Hematopoietic multipotent progenitor cell treated with erythropoietin and hydrocortisone succinate and interleukin-3 and kit ligand, for 17 days (in vitro differentiated cells): ENCODE results near the gene DIAPH3.
"Not testable (repeated sequence)": the region's sequence is repeated elsewhere in the genome, so short reads cannot be mapped to it uniquely, and the experiment has no call there.

Experiments used
- DNase-seq: peaks from one replicate; pipeline ENCODE4 v3.0.0-alpha.2; 2015; ENCODE audit warnings: low spot score

Gene DIAPH3

DNA sequence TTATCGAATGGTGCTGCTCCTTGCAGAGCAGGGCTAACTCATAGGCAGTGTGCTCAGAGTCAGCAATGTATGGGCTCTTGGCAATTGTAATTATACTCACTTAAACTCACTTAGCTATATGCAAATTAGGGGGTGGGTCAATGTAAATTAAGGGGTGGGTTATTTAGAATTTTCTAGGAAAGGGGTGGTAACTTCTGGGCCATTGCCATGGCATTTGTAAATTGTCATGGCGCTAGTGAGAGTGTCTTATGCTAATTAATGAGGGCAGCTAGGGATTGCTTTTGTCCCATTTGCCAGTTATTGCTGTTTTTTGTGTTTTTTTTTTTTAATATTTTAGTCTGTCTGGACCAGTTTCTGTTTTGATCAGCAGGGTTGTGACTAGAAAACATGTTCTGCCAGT, 68.4 kb downstream of the DIAPH3 start:
- no peak for DNase-seq

DNA sequence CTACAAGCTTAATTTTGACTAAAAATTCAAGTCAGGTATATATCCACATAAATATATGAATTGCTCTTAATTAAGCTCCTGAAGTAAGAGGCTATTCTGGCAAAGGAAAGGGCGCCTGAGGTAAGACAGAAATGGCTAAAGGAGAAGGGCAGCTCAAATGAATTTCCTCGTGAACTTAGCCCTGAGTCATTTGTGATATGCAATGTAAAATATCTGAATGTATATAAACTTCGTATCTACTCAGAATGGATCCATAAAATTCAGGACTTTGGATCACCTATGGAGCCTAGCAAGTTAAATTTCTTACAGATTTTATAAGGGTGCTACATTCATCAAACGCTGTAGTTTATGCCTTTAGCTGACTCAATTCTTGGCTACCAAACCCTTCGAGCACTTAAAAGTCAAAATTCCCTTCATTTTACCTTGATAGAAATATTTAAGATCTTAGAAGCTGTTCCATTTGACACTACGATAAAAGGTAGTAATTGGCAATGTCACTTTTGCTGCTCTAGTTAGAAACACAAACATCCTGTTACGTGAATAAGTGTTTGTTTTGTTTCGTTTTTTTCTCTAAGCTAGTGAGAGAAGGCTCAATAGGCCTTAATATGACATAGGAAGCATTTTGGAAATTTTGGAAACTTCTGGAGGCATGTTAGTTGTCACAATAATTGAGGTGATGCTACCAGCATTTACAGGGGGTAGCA, 69.2 kb downstream of the DIAPH3 start:
- DNase-seq: no peak

DNA sequence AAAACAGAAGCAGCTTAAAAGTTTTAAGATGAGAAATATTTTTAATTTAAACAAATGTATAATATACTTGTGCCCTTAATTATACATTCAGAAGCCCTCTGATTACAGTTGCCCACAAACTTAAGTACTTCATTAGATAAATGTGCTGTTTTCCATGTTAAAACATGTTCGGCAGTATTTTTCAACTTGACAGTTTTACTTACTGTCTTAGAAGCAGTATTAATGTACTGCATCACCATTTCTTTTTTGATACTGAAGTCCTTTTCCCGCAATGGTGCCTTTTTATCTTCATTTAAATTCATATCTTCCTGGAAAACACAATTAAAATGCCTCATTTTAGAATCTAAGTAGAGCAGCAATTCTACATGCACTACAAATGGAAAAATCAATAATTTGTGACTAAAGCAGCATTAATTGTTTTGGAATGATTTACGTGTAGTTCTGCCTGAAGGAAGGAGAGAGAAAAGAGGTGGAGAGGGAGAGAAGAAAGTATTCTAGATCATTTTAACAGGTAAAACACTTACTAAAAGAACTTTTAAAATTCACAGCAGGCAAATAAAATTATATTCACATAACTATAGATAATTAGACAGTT, 70.2 kb downstream of the DIAPH3 start:
- DNase-seq: no peak

DNA sequence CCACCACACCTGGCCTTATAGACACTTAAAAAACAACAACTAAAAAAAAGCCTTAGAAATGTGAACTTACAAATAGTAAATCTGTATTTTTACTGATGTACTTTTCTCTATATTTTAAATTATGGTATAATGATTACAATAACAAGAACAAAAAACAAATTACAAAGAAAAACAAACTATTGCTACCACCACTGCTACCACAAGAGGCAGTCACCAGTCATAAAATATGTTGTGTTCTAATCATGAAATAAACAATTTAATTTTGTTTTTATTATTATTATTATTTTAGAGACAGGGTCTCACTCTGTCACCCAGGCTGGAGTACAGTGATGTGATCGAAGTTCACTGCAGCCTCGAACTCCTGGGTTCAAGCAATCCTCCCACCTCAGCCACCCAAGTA, 72.2 kb downstream of the DIAPH3 start:
- DNase-seq: no peak

DNA sequence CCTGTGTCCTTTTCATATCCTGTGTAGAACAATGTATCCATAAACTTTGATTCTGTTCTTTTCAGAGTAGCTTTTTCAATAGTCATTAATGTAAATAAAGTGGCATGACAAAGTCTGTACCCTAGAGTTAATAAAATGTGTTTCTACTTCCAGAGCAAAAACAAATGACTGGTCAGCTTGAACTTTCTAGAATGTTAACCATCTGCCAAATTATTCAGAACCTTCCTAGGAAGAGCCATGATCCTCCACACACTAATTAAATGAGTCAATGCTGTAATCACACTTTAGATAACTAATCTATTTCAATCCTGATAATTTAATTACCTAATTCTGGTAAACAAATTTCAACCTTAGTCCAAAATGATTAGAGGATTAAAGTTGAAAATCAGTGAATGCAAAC, 73.2 kb downstream of the DIAPH3 start:
- no peak for DNase-seq

DNA sequence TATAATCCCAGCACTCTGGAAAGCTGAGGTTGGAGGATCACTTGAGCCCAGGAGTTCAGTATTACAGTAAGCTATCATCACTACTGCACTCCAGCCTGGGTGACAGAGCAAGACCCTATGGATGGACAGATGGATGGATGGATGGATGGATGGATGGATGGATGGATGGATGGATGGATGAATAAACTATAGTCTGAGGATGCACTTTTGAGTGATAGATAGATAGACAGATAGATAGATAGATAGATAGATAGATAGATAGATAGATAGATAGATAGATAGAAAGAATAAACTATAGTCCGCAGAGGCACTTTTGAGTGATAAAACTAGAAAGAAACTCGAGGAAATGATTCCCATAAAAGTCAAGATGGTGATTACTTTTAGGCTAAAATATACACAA, 79.9 kb downstream of the DIAPH3 start:
- not testable (repeated sequence) for DNase-seq

DNA sequence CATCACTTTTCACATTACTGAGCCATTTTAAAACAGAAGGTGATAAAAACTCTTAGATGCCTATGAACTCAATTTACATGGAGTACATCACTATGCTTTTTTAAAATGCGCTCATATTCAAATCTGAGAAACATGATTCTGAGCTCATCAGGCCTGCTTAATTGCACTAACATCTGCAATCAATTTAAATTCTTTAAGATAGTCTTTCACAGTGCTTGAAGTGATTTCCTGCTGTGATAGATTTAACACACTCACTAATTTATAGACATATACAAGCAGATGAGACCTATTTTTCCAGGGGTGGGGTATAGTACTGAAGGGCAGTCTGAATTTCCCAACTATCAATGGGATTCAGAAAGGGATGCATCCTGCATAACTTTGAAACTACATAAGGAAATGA, 82.9 kb downstream of the DIAPH3 start:
- no peak for DNase-seq

DNA sequence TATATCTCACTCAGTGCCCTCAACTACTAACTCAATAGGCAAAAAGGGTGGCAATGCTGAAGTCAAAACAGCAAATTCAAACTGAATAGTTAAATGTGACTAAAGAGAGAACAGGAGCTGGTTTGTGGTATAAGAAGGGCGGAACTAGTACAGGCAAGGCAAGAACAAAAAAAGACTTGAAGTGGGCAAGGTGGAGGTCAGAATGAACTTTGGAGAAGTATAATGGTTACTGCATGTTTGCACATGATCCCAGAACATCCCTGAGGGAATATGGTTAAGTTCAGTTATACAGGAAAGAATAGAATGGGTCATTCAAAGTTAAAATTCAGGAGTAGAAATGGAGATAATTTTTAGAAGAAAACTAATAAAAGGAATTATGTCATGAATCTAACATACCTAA, 85.5 kb downstream of the DIAPH3 start:
- DNase-seq: no peak

DNA sequence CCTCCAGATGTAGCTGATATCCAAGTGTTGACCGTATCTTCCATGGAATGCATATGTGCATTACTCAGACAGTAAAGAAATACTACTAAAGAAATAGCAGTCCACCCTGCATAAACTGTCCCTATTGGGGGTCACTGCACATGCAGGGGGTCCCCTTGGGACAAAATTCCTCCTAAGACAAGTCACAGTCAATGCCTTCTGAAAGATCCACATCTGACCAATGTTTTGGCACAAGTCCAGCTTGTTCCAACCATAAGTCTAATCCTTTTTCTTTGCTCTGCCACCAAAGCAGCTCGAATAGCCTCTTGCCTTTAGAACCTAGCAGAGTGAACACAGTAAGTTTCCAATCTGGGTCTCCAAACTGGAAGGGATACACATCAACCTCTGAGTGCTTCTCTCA, 87.9 kb downstream of the DIAPH3 start:
- no peak for DNase-seq

DNA sequence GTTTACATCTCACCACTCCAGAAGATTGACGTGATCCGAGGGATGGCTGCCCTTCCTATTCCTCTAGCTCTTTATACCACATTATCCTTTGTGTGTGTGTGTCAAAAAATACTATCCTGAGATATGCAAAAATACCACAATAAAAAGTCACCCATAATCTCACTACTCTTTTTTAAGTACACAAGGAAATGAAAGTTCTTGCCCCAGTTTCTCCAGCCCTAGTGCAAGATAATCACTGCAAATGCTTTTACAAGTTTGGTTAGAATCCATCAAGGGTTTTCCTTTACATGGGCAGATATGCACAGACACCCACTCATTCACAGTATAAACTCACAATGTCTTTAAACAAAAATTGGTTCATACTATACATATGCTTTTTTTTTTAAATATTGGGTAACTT, 89.3 kb downstream of the DIAPH3 start:
- no peak for DNase-seq

DNA sequence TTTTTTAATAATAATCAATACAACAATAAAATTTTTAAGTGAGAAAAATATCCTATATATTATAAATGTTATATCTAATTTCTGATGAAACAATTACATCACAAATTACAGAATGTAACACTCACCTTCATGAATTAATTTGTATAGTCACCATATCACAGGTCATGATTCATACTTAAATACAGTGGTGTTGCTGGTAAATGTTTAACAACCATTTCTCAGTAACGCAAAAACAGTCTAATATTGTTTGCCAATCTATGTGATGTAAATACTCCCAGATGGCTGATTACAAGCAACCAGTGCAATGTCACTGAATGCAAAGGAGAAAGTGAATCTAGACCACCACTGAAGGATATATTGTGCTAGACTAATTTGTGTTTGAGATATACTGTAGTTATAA, 97.5 kb downstream of the DIAPH3 start:
- DNase-seq: no peak

DNA sequence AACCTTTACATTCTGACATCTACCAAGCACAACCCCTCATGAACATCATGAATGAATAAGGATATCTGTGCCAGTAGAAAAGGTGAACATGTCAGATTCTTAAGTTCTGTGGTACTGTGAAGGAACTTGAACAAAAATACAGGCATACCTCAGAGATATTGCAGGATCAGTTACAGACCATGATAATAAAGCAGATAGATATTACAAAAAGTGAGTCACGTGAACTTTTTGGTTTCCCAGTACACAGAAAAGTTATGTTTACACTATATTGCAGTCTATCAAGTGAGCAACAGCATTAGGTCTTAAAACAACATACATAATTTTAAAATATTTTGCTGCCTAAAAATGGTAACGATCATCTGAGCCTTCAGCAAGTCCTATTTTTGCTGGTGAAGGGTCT, 101.2 kb downstream of the DIAPH3 start:
- no peak for DNase-seq

DNA sequence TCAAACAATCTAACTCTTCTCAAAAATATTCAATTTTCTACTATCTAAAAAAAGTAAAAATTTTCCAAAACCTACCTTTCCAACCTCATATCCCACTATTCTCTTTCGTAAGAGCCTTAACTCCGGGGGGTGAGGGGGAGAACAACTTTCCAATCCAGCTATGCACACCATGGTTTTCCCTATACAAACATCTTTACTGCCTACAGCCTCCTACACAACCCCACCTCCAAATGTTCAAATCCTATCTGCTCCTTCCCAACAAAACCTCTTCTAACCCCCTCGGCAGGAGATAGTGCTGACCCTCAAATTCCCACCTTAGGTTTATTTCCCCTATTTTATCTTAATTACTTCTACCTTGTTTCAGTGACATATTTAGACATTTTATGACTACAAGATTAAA, 102.0 kb downstream of the DIAPH3 start:
- no peak for DNase-seq

DNA sequence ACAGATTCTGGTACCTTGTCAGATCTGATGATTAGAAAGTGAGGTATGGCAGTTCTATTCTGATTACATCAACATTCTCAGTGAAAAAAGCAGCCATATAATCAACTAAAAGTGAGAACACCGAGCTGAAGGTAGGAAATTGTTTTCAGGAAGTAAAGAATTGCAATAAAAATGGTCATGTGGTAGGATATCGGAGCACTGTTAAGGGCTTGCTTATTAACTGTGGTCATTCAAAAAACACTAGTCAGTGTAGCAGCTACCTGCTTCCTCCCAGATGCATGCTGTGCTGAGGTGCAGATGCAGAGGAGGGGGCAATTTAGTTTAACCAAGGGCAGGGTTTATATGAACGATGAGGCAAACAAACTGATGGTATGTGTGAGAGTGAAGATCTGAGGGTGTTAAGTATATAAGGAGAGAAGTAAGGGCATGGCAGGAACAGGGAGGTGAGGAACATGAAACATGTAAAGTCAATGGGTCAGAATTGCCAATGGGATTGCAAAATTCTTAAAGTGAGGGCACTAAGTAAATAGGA, 111.9 kb downstream of the DIAPH3 start:
- DNase-seq: no peak

DNA sequence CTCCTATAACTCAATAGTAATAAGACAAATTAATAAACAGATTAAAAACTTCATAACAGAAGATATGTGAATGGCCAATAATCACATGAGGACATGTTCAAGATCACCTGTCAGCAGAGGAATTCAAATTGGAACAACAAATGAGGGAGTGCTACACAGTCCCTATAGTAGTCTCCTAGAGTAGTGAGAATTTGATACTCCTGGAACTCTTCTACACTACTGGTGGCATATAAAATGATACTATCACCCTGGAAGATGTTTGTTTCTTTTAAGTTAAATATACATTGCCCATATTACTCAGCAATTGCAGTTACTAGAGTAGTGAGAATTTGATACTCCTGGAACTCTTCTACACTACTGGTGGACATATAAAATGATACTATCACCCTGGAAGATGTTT, 115.4 kb downstream of the DIAPH3 start:
- DNase-seq: not testable (repeated sequence)

DNA sequence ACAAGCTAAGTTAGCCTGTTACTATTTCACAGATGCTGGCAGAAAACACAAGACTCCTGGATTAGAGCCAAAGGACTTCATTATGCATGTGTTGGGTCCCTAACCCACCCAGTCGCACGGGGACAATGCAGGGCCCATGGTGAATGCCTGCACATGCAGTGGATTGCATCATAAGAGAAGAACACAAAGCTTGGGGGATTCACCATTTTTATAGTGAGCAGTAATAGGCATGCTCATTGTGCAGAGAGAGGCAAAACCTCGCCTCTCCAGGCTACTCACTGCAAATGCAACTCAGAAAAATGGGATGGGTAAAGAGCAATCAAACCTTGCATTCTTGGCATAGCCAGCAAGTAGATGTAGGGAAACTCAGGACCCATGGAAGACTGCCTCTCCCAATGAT, 115.8 kb downstream of the DIAPH3 start:
- no peak for DNase-seq

DNA sequence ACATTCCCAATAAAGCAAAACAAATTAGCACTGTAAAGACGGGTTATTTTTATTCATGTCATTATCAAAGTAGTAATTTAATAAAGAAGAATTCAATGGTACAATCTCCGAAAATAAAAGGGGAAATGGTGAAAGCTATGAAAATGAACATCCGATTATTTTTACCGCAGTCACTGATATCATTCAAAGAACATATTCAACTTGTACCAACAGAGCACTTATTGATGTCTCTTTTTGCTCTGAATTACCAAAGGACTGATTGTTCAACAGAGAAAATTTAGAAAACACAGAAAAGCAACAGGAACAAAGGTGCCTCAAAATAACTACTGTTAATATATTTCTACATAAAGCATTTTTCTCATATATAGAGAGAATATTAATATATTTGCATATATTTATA, 119.4 kb downstream of the DIAPH3 start:
- no peak for DNase-seq

DNA sequence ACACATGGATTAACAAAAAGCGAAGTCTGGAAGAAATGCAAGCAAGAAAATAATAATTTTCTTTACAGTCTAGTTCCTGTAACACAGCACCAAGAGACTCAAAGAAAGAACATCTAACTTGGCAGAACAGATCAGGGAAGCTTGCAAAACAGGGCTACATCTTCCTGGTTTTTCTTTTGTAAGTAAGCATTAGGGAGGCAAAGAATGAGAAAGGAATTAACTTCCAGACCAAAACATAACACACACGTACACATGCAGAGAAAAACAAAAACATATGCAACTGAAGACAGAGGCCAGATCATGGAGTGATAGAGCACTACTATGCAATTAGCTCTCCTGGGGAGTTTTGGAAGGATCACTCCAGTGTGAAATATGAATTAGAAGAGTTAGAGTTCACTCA, 120.5 kb downstream of the DIAPH3 start:
- DNase-seq: no peak

DNA sequence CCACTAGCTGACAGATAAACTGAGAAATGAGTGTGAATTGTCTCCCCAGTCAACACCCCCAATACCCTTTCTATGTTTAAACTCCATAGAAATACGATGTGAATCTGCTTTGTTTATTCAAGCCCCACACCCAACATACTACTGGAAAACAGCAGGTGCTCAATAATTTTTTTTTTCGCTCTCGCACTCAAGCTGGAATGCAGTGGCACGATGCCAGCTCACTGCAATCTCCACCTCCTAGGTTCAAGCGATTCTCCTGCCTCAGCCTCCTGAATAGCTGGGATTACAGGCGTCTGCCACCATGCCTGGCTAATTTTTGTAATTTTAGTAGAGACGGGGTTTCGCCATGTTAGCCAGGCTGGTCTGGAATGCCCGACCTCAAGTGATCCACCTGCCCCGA, 123.1 kb downstream of the DIAPH3 start:
- not testable (repeated sequence) for DNase-seq

DNA sequence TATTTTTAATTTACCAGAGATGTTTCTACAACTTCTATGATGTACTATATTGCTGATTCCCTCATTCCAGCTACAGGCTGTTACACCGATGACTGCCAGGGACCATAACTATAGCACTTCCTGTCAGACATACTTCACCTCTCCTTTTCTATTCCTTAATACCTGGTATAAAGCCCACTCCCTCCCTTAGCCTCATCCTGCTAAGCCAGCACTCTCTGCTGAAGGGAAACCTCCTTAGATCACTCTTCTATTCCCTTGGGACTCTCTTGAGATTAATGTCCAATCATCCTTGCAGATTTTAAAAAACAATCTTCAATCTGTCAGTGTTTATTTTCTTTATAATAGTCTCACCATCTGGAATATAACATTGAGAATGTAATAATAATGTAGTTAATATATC, 127.9 kb downstream of the DIAPH3 start:
- no peak for DNase-seq

DNA sequence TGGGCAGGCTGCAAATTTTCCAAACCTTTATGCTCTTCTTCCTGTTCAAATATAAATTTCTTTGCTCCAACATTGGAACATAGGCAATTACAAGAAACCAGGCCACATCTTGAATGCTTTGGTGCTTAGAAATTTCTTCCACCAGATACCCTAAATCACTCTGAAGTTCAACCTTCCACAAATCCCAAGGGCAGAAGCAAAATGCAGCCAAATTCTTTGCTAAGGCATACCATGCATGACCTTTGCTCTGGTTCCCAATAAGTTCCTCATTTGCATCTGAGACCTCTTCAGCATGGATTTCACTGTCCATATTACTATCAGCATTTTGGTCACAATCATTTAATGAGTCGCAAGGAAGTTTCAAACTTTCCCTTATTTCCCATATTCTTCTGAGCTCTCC, 130.9 kb downstream of the DIAPH3 start:
- no peak for DNase-seq

DNA sequence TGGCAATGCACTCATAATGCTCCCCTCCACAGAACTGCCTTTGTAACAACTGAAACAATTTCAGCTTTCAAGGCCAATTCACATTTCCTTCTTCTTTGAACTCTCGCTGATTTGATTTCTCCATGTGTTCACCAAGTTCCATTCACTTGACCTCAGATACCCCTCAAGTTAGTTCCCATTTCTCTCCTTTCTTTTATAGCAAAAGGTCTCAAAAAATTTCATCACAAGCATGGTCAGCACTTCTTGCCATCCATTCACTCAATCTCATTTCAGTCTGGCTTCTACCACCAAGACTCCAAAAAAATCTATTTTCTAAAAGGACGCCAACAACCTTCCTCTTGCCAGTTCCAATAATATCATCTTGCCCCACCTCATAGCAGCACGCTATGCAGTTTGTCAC, 135.7 kb downstream of the DIAPH3 start:
- DNase-seq: no peak

DNA sequence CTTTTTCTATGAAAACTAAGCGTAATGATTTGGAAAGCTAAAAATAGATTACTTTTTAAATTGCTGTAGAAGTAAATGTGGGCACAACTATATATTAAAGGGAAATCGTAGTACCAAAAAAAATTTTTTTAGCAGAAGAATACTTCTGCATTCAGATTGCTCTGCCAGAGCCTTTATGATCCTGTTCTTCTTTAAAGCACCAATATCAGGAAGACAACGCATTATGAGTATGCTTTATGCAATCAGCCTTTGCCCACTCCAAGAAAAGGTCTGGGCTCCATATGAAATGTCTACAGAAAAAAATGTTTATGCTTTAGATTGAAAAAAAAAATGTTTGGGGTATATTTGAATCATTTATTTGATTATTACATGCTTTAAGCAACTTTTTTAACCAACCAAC, 137.4 kb downstream of the DIAPH3 start:
- no peak for DNase-seq

DNA sequence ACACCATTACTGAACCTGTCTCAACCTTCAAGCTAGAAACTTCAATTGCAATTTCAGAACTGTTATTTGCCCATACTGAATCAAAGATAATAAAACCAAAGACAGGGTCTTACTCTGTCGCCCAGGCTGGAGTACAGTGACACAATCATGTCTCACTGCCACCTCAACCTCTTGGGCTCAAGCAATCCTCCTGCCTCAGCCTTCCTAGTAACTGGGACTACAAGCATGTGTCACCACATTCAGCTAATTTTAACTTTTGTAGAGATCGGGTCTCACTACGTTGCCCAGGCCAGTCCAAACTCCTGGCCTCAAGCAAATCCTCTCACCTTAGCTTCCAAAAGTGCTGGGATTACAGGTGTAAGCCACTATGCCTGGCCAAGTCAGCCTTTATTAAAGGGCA, 143.4 kb downstream of the DIAPH3 start:
- no peak for DNase-seq
